GM10266 (cell line): ENCODE data around the gene ITIH4.
A peak's percentile ranks its signal among the peaks of the same experiment; 100 is the strongest.

Experiments used
- DNase-seq: peaks from one replicate; pipeline ENCODE4 v3.0.0; 2012; ENCODE audit errors: extremely low spot score
- TF ChIP-seq, protein P1 (sequence below): IDR thresholded peaks from 2 replicates; pipeline ENCODE4 v1.5.1; 2012; ENCODE audit warnings: mild to moderate bottlenecking, low read depth; ENCODE audit not compliant: control insufficient read depth, insufficient read depth; ENCODE audit errors: missing control alignments

ITIH4 gene

DNA sequence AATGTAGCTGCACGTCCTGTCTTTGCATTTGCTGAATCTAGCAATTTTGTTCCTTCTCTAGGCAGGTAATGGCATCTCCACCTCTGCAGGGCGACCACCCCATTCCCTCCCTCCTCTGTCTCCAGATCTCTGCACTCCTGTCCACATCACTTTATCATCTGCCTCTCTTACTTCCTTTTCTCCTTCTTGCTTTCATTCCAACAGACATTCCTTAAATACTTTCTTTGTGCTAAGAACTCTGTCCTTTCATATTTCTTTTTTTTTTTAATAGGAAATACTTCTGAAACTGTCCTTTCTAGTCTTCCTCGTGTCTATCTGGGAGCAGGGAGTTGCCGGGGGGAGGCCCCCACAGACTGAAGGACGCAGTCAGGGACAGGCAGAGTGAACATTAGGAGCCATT is 28.6 kb downstream of the ITIH4 start:
- no peak for DNase-seq
- TF ChIP-seq, protein P1, sequence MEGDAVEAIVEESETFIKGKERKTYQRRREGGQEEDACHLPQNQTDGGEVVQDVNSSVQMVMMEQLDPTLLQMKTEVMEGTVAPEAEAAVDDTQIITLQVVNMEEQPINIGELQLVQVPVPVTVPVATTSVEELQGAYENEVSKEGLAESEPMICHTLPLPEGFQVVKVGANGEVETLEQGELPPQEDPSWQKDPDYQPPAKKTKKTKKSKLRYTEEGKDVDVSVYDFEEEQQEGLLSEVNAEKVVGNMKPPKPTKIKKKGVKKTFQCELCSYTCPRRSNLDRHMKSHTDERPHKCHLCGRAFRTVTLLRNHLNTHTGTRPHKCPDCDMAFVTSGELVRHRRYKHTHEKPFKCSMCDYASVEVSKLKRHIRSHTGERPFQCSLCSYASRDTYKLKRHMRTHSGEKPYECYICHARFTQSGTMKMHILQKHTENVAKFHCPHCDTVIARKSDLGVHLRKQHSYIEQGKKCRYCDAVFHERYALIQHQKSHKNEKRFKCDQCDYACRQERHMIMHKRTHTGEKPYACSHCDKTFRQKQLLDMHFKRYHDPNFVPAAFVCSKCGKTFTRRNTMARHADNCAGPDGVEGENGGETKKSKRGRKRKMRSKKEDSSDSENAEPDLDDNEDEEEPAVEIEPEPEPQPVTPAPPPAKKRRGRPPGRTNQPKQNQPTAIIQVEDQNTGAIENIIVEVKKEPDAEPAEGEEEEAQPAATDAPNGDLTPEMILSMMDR = no peak

DNA sequence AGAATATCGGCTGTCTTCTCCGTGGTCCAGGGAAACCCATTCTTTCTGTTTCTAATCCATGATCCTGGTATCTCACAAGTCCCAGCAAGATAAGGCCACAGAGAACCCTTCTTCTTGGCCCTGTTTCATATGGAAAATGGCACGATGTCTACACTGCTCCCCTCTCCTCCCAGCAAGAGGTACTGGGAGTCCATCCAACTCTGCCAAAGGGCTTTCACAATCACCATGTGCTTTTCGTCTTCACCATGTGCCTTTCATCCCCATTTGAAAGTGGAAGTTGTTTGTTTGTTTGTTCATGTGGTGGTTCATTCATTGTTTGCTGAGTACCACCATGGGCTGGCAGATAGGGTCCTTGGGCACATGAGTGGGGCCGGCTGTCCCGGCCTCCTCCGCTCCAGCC is 30.4 kb downstream of the ITIH4 start:
- DNase-seq = no peak
- TF ChIP-seq, protein P1 = no peak

DNA sequence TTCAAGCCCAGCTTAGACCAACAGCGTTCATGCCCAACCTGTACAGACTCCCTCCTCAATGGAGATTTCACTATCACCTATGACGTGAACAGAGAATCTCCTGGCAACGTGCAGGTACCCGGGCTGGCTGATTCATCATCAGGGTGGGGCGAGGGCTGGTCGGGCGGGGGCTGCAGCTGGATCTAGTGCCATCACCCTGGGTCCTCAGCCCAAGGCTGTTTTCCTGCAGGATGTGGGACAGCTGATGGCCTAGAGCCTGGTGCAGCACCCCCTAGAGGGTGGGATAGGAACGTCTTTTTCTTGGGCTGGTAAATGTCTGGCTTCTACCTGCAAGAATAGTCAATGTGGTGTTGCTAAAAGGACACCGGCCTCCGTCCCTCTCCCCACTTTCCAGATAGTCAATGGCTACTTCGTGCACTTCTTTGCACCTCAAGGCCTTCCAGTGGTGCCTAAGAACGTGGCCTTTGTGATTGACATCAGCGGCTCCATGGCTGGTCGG is 31.4 kb downstream of the ITIH4 start:
- TF ChIP-seq, protein P1 = peak; percentile 64
- DNase-seq = peak; percentile 68

DNA sequence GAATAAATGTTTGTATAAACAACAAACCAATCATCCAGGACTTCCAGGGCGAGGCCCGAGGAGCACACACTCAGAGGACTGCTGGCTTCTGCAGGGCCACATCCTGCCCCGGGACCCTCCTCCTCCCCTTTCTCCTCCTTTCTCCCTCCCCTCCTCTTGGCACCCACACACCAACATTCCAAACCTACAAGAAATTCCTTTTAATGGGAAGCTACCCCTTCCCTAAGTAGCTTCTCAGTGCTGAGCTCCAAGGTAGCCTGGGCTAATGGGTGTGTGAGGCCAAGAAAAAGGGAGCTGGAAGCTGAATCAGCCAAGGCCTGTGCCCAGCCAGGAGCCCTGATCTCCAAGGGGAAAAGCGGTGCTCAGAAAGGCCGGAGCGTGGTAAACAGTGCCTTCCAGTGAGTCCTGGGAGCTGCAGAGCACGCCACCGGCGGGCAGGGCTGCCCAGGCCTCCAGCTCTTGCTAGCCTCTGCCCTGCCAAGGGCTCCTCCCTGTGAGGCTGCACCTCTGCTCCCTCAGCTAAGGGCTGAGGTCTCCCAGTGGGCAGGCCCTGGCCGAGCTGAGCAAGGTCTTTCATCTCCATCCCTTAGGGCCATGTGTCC is 32.0 kb downstream of the ITIH4 start:
- TF ChIP-seq, protein P1 = no peak
- DNase-seq = no peak

DNA sequence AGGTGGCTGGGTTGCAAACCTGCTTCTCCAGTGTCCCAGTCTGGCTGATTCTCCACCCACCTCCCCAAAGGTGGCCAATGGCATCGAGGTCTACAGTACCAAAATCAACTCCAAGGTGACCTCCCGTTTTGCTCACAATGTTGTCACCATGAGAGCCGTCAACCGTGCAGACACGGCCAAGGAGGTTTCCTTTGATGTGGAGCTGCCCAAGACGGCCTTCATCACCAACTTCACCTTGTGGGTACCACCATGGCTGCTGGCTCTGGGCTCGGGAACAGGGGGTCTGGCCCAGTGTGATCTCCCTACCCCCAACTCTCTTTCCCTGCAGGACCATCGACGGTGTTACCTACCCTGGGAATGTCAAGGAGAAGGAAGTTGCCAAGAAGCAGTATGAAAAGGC is 34.1 kb downstream of the ITIH4 start:
- DNase-seq = no peak
- TF ChIP-seq, protein P1 = no peak

DNA sequence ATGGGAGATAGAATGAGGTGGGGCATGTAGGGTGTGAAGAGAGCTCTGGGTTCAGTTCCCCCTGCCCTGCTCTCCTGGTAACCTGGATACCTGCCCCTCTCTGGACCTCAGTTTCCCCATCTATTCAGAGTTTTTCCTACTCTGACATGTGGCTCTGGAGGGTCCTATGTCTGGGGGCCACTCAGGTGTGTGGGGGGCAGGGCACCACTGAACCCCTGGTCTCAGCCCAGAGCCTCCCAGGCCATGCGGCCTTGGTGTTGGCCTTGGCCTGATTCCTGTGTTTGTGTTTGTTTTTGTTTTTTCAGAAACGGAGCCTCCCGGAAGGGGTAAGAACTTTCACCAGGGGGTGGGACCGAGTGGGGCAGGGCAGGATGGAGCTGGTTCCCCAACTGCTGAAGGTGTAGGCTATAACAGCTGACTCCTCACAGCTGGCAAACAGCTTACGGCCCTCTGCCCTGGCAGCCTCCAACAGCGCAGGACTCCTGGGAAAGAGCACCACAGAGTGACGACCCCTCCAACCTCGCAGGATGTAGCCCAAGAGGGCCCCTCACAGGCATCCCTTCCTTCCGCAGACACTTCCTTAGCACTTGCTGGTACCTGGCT is 35.1 kb downstream of the ITIH4 start:
- no peak for DNase-seq
- TF ChIP-seq, protein P1 = no peak

DNA sequence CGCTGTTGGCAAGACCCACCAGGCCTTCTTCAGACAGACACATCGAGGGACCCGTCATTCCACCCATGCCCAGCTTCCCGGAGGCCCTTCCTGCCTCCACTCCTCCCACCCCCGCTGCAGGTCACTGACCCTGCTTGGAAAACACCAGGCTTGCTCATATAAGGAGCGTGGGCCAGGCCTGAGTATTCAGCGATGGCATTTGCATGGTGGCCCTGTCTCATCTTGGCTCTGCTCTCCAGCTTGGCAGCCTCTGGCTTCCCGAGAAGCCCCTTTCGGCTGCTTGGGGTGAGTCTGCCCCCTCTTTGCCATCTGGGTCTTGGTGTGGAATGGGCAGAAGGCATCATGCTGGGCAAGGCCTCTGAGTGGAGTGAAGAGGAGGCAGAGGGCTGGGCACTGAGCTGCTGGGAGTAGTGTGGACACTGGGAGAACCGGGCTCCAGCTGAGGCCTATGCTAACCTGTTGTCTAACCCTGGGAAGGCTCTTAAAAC is 35.8 kb downstream of the ITIH4 start, which contains the start of gene ITIH3:
TSS of gene ITIH3 (plus strand) at position 185 of the 488 bp plus-strand sequence. CDS start at position 193, 8 bp downstream.
- TF ChIP-seq, protein P1 = no peak
- DNase-seq = no peak
